ENCODE results near the gene PPEF1. TPM values are rescaled to one million over a fixed set of nuclear protein-coding genes. Genes with fewer than 3 reads are reported as not detected.
"Not testable (repeated sequence)": the region's sequence is repeated elsewhere in the genome, so short reads cannot be mapped to it uniquely, and the experiment has no call there.

Gene PPEF1
- total RNA-seq, 2 experiments from 2014 or later: not detected

- H3K4me1 Mint-ChIP-seq (ENCODE audit: low read depth): no peaks in the 10 kb centered on the region
- intact Hi-C loops (cut with micrococcal nuclease): no loop called here
- ChIA-PET POLR2A (no interaction called here), CTCF (no interaction called here)
- no peak overlapping the region for H3K27ac Mint-ChIP-seq
- no peaks in the 10 kb centered on the region for H3K27me3 Mint-ChIP-seq
- no peak for TF ChIP-seq CTCF (IDR thresholded peaks at IDR 0.05)
- ATAC-seq (no peak), DNase-seq (no peak)
- H3K9me3 Mint-ChIP-seq: no peaks in the 10 kb centered on the region
- H3K36me3 Mint-ChIP-seq (ENCODE audit: low read depth): no peaks in the 10 kb centered on the region
- H3K4me3 Mint-ChIP-seq: no peak overlapping the region
These were observed 14.4 kb downstream of the PPEF1 start for GRCh38 chrX:18721683-18722499.

- Mint-ChIP-seq H3K27me3 (no peaks in the 10 kb centered on the region), H3K4me3 (no peak overlapping the region), H3K36me3 (ENCODE audit: low read depth) (no peaks in the 10 kb centered on the region), H3K4me1 (ENCODE audit: low read depth) (no peaks in the 10 kb centered on the region), H3K9me3 (no peaks in the 10 kb centered on the region), H3K27ac (no peak overlapping the region)
- POLR2A ChIA-PET: no interaction called here
- TF ChIP-seq CTCF (IDR thresholded peaks at IDR 0.05): no peak
- DNase-seq (no peak), ATAC-seq (no peak)
- CTCF ChIA-PET: no interaction called here
- intact Hi-C loops (cut with micrococcal nuclease): no loop called here
These were observed 15.1 kb downstream of the PPEF1 start for GRCh38 chrX:18722500-18723071.

- no peak for ATAC-seq
- no peak for TF ChIP-seq CTCF (IDR thresholded peaks at IDR 0.05)
- Mint-ChIP-seq H3K27me3 (no peaks in the 10 kb centered on the region), H3K9me3 (no peaks in the 10 kb centered on the region), H3K27ac (no peak overlapping the region), H3K4me3 (no peak overlapping the region), H3K4me1 (ENCODE audit: low read depth) (no peaks in the 10 kb centered on the region), H3K36me3 (ENCODE audit: low read depth) (no peaks in the 10 kb centered on the region)
- POLR2A ChIA-PET: no interaction called here
- DNase-seq: no peak
- CTCF ChIA-PET: no interaction called here
- intact Hi-C loops (cut with micrococcal nuclease): no loop called here
These were observed 18.0 kb downstream of the PPEF1 start for GRCh38 chrX:18725310-18725943.

- TF ChIP-seq CTCF (IDR thresholded peaks at IDR 0.05): no peak
- Mint-ChIP-seq H3K36me3 (ENCODE audit: low read depth) (no peaks in the 10 kb centered on the region), H3K4me1 (ENCODE audit: low read depth) (no peaks in the 10 kb centered on the region), H3K27ac (no peak overlapping the region), H3K4me3 (no peak overlapping the region), H3K9me3 (no peaks in the 10 kb centered on the region), H3K27me3 (no peaks in the 10 kb centered on the region)
- no peak for ATAC-seq
- intact Hi-C loops (cut with micrococcal nuclease): no loop called here
- ChIA-PET CTCF (no interaction called here), POLR2A (no interaction called here)
- DNase-seq: no peak
These were observed 25.8 kb downstream of the PPEF1 start for GRCh38 chrX:18733287-18733686.

GRCh38 chrX:18739609-18740008 is 32.2 kb downstream of the PPEF1 start:
- H3K4me1 Mint-ChIP-seq (ENCODE audit: low read depth); intact Hi-C loops (cut with micrococcal nuclease); POLR2A ChIA-PET; H3K9me3 Mint-ChIP-seq; H3K4me3 Mint-ChIP-seq; H3K36me3 Mint-ChIP-seq (ENCODE audit: low read depth); H3K27ac Mint-ChIP-seq; CTCF ChIA-PET; DNase-seq; ATAC-seq; H3K27me3 Mint-ChIP-seq: not testable (repeated sequence)

All from activated CD8-positive, alpha-beta T cell treated with anti-CD3 and anti-CD28 coated beads for 36 hours (primary cell).